Skeletal muscle cell (primary cell): ENCODE data around the gene BRF1.
"Not testable (repeated sequence)": the region's sequence is repeated elsewhere in the genome, so short reads cannot be mapped to it uniquely, and the experiment has no call there.

ENCODE experiments used
- DNase-seq: peaks from one replicate; pipeline ENCODE4 v3.0.0-alpha.2; 2010; ENCODE audit warnings: low read depth
- H3K4me3 ChIP-seq: 2 replicates; pipeline ENCODE4 v1.5.1; 2011; ENCODE audit warnings: low read depth, mild to moderate bottlenecking, control low read depth, low read length, moderate library complexity

The BRF1 gene, protein sequence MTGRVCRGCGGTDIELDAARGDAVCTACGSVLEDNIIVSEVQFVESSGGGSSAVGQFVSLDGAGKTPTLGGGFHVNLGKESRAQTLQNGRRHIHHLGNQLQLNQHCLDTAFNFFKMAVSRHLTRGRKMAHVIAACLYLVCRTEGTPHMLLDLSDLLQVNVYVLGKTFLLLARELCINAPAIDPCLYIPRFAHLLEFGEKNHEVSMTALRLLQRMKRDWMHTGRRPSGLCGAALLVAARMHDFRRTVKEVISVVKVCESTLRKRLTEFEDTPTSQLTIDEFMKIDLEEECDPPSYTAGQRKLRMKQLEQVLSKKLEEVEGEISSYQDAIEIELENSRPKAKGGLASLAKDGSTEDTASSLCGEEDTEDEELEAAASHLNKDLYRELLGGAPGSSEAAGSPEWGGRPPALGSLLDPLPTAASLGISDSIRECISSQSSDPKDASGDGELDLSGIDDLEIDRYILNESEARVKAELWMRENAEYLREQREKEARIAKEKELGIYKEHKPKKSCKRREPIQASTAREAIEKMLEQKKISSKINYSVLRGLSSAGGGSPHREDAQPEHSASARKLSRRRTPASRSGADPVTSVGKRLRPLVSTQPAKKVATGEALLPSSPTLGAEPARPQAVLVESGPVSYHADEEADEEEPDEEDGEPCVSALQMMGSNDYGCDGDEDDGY

DNA sequence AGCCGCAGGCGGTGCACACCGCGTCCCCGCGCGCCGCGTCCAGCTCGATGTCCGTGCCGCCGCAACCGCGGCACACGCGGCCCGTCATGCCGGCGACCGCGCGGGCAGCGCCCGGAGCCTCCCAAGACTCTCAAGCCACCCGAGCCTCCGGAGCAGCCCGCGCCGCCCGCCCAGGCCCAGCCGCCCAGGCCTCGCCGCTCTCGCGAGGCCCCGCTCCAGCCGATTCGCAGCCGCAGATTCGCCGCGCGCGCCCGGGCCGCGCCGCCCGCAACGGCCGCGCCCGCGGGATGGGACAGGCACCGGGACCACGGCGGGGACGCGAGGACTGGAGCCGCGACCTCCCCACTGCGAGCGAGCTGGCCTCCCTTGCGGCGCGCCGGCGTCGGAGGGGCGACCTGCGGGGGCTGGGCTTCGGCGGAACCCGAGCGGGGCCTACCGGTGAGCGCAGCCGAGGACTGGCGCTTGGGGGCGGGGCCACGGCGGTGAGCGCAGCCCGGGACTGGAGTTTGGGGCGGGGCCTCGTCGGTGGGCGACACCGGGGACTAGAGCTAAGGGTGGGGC lies at the start of gene BRF1:
BRF1 (minus strand) TSS at position 460 of the 561 bp plus-strand sequence; CDS start at position 88, 372 bp downstream.
- H3K4me3 ChIP-seq, result peak within 1 kb of the TSS; percentile 63
- peak; percentile 66 for DNase-seq

DNA sequence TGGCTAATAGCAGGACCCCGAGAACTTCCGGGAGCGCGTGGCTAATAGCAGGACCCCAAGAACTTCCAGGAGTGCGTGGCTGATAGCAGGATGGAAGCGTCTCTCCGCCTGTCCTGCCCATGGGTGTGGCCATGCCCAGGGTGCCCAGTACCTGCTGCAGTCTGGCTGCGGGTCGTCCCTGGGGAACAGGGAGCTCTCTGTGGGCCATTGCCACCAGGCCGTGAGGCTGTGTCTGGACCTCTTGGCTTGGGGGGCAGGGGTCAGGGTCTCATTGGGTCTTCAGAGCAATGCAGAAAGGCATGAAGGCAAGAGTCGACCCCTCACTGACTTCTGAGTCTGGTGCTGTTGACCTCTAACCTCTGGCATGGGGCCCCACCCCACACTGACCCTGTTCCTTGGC lies 49.2 kb upstream of the BRF1 start:
- no peak overlapping the region for H3K4me3 ChIP-seq
- DNase-seq, result no peak

DNA sequence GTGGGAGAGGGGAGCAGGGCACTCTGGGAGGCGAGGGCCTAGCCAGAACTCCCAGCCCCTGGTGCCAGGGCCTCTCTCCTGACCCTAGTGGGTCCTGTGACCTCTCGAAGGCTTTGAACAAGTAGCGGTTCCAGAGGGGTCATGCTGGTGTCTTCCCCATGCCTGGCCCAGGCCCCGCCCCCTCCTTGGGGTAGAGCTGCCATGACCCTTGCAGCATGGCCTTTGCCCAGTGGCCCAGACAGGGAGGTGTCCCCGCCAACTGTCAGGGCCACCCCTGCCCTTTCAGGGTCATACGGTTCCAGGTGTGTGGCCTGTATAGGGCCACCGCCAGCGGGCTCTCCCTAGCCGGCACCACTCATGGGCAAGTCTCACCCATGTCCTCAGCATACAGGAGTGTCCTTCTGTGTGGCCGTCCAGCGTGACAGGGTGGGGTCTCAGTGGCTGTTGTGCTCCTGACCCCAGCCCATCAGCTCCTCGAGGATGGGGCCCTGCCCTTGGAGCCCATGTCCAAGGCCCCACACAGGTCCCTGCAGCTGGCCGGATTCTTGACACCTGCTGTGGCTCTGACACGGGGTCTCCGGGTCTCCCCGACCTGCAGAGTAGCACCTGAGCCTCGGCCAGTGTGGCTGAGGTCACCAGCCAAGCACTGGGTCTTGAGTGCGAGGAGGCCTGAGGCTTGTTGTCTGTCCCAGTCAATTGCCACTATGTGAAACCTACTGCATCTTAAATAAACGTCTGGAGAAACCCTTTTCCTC lies 48.3 kb upstream of the BRF1 start:
- H3K4me3 ChIP-seq, result no peak overlapping the region
- DNase-seq, result no peak

DNA sequence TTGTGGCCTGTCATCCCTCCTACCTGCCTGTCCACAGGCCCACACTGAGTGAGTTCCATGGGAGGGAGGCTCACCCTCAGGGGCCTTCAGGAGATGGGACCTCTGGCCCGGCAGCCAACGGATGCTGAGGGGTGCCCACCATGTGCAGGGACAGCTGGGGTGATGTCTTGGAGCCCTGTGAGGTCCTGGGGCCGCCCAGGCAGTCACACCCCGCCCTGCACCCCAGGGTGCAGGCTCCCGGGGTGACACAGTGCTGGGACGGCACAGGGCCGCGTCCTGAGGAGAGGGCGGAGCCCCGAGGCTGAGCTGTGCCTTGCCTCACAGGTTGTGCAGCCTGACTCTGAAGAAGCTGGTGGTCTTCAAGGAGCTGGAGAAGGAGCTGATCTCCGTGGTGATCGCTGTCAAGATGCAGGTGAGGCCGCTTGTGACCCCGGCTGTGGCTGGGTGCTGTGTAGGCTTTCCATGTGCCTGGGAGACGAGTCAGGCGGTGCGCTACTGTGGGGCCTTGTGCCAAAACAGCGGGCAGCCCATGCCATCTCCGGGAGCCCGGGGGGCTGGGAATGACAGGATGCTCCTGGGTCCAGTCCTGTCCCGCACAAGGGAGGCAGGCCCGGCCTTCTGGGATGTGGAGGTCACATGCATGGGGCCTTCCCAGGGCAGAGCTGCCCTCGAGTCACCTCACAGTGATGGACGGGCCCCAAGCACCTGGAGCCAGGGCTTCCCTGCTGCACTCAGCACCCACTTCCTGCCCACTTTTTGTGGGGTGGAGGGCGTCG lies 47.6 kb upstream of the BRF1 start:
- no peak overlapping the region for H3K4me3 ChIP-seq
- DNase-seq, result no peak

DNA sequence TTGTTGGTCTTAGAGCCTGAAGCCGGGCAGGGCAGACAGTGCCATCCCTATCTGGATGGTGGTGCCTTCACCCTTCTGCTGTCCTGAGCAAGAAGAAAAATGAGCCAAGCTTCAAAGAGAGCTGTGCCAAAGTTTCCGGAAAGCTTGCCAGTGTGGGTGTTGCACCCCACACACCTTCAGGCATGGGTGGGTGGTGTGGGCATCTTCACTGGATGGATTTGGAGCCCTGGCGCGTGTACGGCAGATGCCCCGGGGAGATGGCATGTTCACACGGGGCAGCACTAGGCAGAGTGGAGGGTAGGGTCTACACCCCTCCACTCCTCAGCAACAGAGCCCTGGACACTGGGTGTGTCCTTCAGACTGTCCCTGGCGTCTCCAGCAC lies 46.8 kb upstream of the BRF1 start:
- H3K4me3 ChIP-seq, result no peak overlapping the region

DNA sequence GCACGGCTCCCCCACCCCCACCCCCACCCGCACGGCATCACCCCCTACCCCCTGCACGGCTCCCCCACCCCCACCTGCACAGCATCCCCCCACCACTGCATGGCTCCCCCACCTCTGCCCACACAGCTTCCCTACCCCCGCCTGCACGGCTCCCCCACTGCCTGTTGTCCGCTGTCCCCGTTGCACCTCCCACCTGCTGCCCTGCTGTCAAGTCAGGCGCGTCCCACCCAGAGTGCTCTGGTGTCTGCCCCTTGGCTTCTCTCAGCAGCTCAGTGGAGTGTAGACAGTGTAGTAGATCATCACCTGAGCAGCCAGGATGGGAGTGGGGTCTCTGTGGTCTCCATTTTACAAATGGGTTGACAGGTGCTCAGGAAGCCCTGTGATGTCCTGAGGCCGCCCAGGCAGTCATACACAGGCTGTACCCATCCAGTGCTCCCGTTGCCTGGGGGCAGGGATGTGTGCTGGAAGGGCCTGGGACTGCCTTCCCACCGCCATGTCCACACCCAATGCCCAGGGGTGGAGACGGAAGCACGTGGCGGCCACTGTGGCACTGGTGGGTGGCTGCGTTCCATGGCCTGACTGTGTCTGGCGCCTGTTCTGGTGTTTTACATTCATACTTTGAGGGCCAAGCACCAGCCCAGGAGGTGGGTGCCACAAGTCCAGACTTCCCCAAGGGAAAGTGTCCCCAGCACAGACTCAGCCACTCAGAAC lies 46.2 kb upstream of the BRF1 start:
- no peak for DNase-seq
- H3K4me3 ChIP-seq, result no peak overlapping the region

More for the DNA sequence above, 46.8 kb upstream of the BRF1 start:
- DNase-seq, result no peak

DNA sequence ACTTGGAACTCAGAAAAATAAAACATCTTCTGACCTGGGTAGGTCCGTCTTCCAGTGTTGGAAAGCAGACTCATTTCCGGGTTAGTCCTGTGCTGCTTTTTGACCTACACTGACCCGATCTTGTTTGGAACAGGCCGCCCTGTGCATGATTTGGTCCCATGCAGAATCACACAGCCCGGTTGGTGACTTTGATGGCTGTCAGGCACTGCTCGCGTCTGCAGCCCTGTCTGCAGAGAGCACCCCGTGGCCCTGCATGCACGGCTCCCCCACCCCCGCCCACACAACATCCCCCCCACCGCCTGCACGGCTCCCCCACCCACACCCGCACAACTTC lies 45.4 kb upstream of the BRF1 start:
- DNase-seq, result no peak
- H3K4me3 ChIP-seq, result no peak overlapping the region

DNA sequence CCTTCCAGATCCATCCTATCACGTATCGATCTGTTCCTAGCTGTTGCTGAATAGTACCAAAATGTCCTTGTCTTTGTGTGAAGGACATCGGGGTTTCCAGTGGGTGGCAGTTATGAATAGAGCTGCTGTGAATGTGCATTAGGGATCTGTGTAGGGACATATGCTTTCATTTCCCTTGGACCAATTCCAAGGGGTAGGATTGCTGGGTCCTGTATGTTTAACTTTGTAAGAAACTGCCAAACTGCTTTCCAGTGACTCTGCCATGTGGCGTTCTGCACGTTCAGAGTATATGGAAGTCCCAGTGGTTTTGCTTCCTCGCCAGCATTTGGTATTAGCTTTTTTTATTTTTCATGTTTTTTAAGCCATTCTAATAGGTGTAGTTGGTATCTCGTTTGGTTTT lies 42.4 kb upstream of the BRF1 start:
- no peak overlapping the region for H3K4me3 ChIP-seq
- no peak for DNase-seq

DNA sequence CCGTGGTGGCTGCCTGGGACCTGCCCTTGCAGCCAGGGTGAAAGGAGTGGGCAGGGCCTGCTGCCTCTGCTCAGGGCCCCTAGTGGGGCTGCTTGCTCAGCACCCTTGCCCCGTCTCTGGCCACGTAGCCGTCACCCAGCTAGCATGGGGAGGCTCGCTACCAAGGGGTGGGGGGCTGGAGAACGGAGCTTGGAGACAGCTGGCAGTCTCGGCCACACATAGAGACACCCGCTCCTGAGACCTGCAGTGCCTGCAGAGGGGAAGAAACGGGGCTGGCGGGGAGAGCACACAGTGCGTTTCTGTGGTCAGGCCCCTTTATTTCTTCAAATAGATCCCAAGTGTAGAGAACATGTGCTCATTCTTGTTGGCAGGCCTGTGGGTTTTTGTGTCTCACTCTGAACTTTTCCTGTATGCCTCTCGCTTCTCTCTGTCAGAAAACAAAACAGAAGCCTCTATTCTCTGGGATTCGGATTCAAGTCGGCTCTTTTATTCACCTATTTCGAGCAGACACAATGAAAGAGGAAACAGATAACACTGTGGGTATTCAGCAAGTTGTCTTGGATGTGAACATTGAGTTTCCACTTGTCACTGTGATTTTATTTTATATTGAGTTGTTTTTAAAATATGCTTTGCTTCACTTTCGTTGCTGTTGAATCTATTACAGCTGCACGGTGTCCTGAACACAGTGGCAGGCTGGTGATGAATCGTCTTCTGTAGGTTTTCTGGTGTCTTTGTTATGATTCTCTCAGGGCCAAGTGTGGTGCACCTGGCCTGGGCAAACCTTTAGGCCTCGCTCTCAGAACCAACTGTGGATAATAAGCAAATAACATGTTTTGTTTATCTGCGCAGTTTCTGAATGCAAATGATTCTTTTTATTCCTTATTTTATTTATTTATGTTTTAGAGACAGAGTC lies 40.3 kb upstream of the BRF1 start:
- no peak for DNase-seq
- H3K4me3 ChIP-seq, result no peak overlapping the region

DNA sequence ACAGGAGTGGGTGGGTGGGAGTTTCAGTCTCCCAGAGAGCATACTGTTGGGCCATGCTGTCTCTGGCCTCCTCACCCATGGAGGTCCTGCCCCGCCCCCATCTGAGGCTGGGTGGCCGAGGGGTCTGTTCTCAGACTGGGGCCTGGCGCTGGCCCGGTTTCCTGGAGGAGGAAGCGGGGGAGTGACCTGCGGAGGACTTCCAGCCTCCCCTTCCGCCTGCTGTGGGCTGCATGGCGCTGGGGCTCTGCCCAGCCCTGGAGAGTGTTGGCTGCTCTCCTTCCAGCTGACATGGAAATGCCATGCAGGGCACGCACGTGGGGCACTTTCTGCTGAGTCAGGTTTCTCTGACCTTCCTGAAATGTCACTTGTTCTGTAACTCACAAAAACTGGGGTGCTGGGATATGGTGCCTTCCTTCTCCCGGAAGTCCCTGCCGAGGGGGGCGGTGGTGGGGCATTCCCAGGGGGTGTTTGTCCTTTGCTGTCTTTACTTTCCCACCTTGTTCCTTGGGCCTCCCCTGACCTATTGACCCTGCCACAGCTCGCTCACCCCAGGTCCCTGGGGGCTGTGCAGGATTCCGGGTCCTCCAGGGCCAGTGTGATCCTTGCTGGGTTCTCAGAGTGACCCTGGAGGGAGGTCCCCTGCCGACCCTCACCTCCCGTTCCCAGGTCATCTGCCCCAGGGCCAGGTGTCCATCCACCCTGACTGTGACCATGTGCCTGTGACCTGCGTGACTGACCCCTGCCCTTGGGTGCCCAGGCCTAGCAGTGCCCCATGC lies 37.4 kb upstream of the BRF1 start:
- no peak overlapping the region for H3K4me3 ChIP-seq
- DNase-seq, result no peak

DNA sequence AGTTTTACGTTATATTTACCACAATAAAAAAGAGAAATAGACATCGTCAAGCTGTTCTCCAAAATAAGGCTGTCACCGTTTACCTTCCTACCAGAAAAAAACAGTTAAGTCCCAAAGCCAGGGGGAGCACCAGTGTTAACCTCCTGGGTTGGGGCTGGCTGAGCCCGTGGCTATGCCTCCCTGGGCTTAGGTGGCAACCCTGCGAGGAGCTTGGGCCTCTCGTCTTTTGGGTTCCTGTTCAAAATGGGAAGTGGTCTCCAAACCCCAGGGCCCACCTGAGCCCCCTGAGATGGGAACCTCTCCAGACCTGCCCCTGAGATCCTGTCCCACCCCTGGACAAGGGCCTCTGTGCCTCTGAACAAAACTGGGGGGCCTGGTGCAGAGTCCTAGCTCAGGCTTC lies 36.6 kb upstream of the BRF1 start:
- DNase-seq, result no peak

DNA sequence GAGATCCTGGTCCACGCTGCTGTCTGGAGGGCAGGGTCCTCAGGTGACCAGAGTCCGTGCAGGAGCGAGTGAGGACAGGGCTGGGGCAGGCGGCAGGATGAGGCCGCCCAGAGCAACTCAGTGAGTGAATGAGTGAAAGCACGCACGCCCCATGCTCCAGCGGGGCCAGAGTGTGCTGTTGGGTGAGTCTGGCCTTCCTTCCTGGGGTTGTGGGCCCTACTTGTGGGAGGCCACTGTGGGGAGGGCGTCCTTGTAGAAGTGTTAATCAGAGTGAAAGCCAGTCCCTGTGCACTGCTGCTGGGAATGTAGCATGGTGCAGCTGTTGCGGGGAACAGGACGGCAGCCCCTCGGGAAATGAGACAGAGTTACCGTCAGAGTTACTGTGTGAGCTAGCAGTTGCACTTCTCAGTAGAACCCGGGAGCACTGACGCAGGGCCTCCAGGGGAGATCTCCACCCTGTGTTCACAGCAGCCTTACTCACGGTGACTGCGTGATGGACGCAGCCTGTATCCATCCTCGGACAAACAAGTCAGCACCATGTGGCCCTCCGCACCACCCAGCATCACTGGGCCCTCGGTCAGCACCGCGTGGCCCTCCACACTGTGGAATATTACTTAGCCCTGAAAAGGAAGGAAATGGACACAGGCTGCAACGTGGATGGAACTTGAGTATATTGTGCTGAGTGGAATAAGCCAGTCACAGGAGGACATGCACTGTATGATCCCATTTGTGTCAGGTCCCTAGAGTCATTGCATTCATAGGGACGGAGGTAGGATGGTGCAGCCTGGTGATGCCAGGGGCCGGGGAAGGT lies 35.9 kb upstream of the BRF1 start:
- H3K4me3 ChIP-seq, result no peak overlapping the region
- no peak for DNase-seq

More for the DNA sequence above, 36.6 kb upstream of the BRF1 start:
- no peak overlapping the region for H3K4me3 ChIP-seq

DNA sequence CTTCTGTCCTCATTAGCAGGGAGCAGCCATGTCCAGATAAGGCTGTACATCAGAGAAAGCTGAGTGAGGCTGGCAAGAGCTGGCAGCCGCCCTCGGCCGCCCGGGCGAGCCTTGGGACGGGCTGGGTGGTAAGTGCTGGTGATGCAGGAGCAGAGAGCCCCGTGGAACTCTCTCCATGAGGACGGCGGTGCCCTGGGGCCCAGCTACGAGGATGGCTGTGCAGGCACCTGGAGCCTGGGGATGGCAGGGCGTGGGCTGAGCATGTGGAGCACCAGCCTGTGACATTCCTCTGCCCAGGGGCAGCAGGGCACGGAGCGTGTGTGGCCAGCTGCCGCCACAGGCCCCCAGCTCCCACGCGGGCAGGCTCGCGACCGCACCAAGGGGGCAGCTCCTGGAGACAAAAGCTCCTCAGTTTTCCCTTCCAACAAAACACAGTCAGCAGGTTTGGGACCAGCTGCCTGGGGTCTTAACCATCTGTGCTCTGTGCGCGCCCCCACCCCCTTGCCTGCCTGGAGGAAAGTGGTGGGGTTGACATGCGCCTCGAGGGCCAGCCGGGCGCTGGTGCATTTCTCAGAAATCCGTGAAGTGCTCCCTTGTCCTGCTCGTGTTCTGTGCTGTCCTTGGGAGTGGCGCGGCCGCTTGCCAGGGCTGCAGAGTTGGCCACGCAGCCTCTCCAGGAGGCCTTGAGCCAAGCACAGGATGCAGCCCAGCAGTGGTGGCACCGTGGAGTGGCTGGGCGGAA lies 35.1 kb upstream of the BRF1 start:
- no peak for DNase-seq
- H3K4me3 ChIP-seq, result no peak overlapping the region

DNA sequence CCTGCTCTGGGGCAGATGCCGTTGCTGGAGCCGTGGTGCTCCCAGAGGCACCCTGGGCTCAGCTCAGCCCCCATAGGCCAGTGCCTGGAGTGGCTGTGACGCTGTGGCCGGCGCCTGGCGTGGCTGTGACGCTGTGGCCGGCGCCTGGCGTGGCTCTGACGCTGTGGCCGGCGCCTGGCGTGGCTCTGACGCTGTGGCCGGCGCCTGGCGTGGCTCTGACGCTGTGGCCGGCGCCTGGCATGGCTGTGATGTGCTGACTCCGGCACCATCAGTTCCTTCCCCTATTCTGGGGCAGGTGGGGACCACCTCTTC lies 34.4 kb upstream of the BRF1 start:
- DNase-seq, H3K4me3 ChIP-seq: not testable (repeated sequence)

DNA sequence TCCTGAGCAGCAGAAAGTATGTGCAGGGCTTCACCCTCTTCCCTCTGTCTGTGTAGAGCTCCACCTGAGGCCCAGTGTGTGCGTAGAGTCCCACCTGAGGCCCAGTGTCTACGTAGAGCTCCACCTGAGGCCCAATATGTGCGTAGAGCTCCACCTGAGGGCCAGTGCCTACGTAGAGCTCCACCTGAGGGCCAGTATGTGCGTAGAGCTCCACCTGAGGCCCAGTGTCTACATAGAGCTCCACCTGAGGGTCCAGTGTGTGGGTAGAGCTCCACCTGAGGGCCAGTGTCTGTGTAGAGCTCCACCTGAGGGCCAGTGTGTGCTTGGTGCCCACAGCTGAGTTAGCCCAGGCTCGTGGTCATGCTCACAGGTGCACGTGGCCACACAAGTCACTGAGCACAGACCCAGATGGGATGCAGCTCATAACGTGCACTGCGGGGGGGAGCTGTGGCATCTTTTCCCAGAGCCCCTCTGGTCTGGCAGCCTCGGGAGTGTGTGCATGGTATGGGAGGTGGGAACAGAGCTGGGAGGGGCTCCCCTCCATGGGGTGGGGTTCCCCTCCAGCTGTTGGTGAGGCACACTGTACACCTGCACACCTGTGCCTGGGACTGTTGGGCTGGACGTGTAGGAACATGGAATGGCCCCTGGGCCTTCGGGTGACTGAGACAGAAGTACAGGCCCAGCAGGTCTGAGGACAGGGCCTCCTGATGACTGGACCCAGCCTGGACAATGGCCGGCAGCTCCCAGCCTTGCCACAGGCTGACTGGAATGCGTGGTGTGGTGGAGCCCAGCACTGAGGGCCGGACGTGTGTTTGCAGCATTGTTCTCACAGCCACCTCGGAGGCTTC lies 33.8 kb upstream of the BRF1 start:
- no peak overlapping the region for H3K4me3 ChIP-seq
- no peak for DNase-seq
